H1 (cell line): ENCODE results near the gene JAKMIP1. TPM values are rescaled to one million over a fixed set of nuclear protein-coding genes. Genes with fewer than 3 reads are reported as not detected.

ENCODE experiments used
- GTF2F1 ChIP-seq: IDR thresholded peaks from 2 replicates; pipeline ENCODE4 v1.6.1; 2012; ENCODE audit warnings: low read depth, low read length, improper control_type of control experiment, borderline replicate concordance
- HDAC2 ChIP-seq, 2 experiments: fragments of 300-600 bp in 1 of 2; sonication (generic) in 1 of 2; IDR thresholded peaks; 2 replicates each; pipeline ENCODE4 v1.6.1; 2011 to 2012; ENCODE audit warnings: low read depth in 2 of 2, low read length in 2 of 2, mild to moderate bottlenecking in 2 of 2, moderate library complexity in 2 of 2, borderline replicate concordance in 1 of 2, inconsistent platforms in 1 of 2
- SP2 ChIP-seq: IDR thresholded peaks from 2 replicates; pipeline ENCODE4 v1.6.1; 2012; ENCODE audit warnings: mild to moderate bottlenecking, low read length, inconsistent platforms
- polyA plus RNA-seq, 7 experiments: library from polyadenylated mRNA; depleted of rRNA in 3 of 7; stranded (reverse) in 5 of 7; unstranded in 2 of 7; fragments of >200 nt in 5 of 7; fragments of 200-250 nt in 2 of 7; gene quantifications; 1 replicate in 5 of 7; 2 replicates in 1 of 7; 4 replicates in 1 of 7; pipeline versions ENCODE4 v1.2.1 to v1.2.3, GENCODE V29; 2011 to 2013; ENCODE audit warnings: missing spikeins in 2 of 7, mixed read lengths in 2 of 7
- total RNA-seq: library from RNA; stranded (reverse); fragmentation: NEBNext Ultra II Directional; extraction: Animal tissue kit (Norgen Biotek cat#: 25700); gene quantifications from 2 replicates; pipeline ENCODE4 v1.2.1, GENCODE V29; 2021
- TF ChIP-seq, protein P1 (sequence below): IDR thresholded peaks from 2 replicates; pipeline ENCODE4 v1.6.1; 2011; ENCODE audit warnings: low read length, improper control_type of control experiment
- TF ChIP-seq, protein P2 (sequence below), 3 experiments: IDR thresholded peaks; 1 replicate in 2 of 3; 2 replicates in 1 of 3; pipeline versions ENCODE4 v1.5.1 to v1.6.1; 2011; ENCODE audit warnings: low read length in 3 of 3, mild to moderate bottlenecking in 3 of 3, inconsistent platforms in 2 of 3, low read depth in 1 of 3, moderate library complexity in 1 of 3; ENCODE audit not compliant: insufficient read depth in 1 of 3; ENCODE audit errors: control extremely low read depth in 1 of 3

JAKMIP1 gene
- total and polyA plus RNA-seq, 2 of the 8 experiments (the other 6 are each of a cell fraction or from before 2014, with no cell fraction given) = 2.5 to 4.4 TPM

DNA sequence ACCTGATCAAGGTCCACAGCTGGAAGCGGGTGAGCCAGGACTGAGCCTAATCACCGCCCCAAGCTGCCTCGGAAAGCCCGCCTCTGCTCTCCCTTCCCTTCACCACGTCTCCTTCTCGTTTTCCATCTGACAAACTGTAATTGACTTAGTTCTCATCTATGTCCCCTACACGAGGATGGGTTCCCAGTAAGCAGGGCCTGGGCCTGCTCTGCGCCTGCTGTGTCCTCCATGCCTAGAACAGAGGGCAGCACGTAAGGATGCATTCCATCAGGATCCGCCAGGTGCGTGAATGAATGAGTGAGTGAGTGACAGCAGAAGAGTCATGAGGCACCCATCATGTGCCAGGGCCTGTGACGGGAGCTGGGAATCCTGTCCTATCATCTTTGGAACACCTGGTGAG is 86.7 kb downstream of the JAKMIP1 start (continued):
- TF ChIP-seq, protein P1, sequence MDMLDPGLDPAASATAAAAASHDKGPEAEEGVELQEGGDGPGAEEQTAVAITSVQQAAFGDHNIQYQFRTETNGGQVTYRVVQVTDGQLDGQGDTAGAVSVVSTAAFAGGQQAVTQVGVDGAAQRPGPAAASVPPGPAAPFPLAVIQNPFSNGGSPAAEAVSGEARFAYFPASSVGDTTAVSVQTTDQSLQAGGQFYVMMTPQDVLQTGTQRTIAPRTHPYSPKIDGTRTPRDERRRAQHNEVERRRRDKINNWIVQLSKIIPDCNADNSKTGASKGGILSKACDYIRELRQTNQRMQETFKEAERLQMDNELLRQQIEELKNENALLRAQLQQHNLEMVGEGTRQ = no peak
- TF ChIP-seq, protein P2, sequence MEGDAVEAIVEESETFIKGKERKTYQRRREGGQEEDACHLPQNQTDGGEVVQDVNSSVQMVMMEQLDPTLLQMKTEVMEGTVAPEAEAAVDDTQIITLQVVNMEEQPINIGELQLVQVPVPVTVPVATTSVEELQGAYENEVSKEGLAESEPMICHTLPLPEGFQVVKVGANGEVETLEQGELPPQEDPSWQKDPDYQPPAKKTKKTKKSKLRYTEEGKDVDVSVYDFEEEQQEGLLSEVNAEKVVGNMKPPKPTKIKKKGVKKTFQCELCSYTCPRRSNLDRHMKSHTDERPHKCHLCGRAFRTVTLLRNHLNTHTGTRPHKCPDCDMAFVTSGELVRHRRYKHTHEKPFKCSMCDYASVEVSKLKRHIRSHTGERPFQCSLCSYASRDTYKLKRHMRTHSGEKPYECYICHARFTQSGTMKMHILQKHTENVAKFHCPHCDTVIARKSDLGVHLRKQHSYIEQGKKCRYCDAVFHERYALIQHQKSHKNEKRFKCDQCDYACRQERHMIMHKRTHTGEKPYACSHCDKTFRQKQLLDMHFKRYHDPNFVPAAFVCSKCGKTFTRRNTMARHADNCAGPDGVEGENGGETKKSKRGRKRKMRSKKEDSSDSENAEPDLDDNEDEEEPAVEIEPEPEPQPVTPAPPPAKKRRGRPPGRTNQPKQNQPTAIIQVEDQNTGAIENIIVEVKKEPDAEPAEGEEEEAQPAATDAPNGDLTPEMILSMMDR (IDR thresholded peaks at IDR 0.05; ENCODE audit: control extremely low read depth in 1 of 3, insufficient read depth in 1 of 3, low read depth in 1 of 3, low read length in 3 of 3) = no peak
- no peak for TF ChIP-seq SP2
- TF ChIP-seq GTF2F1 = no peak
- no peak for TF ChIP-seq HDAC2 (IDR thresholded peaks at IDR 0.05; ENCODE audit: borderline replicate concordance in 1 of 2, low read depth in 2 of 2, low read length in 2 of 2)
